GM19043 (cell line): Measurements from ENCODE around the gene INTS6.
A peak's percentile ranks its signal among the peaks of the same experiment; 100 is the strongest.
"Not testable (repeated sequence)": the region's sequence is repeated elsewhere in the genome, so short reads cannot be mapped to it uniquely, and the experiment has no call there.

Source experiments
- ATAC-seq: cut with Tn5 transposase; IDR thresholded peaks from one replicate; pipeline ENCODE4 v1.9.1; 2021; ENCODE audit warnings: low read depth; ENCODE audit not compliant: unreplicated experiment

Gene INTS6

GRCh38 chr13:51416107-51416506 is 36.7 kb downstream of the INTS6 start:
- ATAC-seq: no peak

GRCh38 chr13:51415339-51415738 is 37.5 kb downstream of the INTS6 start:
- not testable (repeated sequence) for ATAC-seq

GRCh38 chr13:51412431-51412830 is 40.4 kb downstream of the INTS6 start:
- ATAC-seq: no peak

GRCh38 chr13:51405176-51405575 is 47.7 kb downstream of the INTS6 start:
- ATAC-seq: no peak

- no peak for ATAC-seq
These were observed 55.4 kb downstream of the INTS6 start for GRCh38 chr13:51397262-51397941.

GRCh38 chr13:51396352-51396751 is 56.5 kb downstream of the INTS6 start:
- peak; percentile 65 for ATAC-seq

GRCh38 chr13:51394724-51395123 is 58.1 kb downstream of the INTS6 start:
- ATAC-seq: no peak

- no peak for ATAC-seq
These were observed 67.7 kb downstream of the INTS6 start for GRCh38 chr13:51385114-51385513.

GRCh38 chr13:51380269-51380668 is 72.6 kb downstream of the INTS6 start:
- ATAC-seq: no peak

GRCh38 chr13:51373451-51373850 is 79.4 kb downstream of the INTS6 start:
- ATAC-seq: no peak

- no peak for ATAC-seq
These were observed 81.0 kb downstream of the INTS6 start for GRCh38 chr13:51371768-51372399.

GRCh38 chr13:51370811-51371210 is 82.0 kb downstream of the INTS6 start:
- no peak for ATAC-seq

GRCh38 chr13:51370116-51370515 is 82.7 kb downstream of the INTS6 start:
- no peak for ATAC-seq

GRCh38 chr13:51364404-51365008 is 88.3 kb downstream of the INTS6 start:
- ATAC-seq: no peak

GRCh38 chr13:51363625-51364024 is 89.2 kb downstream of the INTS6 start:
- no peak for ATAC-seq

GRCh38 chr13:51361106-51361505 is 91.7 kb downstream of the INTS6 start:
- no peak for ATAC-seq

GRCh38 chr13:51360489-51360888 is 92.3 kb downstream of the INTS6 start:
- no peak for ATAC-seq

- ATAC-seq: no peak
These were observed 93.5 kb downstream of the INTS6 start for GRCh38 chr13:51359352-51359751.

- ATAC-seq: no peak
These were observed 94.8 kb downstream of the INTS6 start for GRCh38 chr13:51357928-51358595.

GRCh38 chr13:51355217-51355616 is 97.6 kb downstream of the INTS6 start:
- ATAC-seq: no peak

GRCh38 chr13:51349016-51349415 is 103.8 kb downstream of the INTS6 start:
- ATAC-seq: no peak
